Measurements from ENCODE around the gene ENTHD1. TPM values are rescaled to one million over a fixed set of nuclear protein-coding genes. Genes with fewer than 3 reads are reported as not detected.

Gene ENTHD1
- total RNA-seq, 1 experiment from 2014 or later: not detected

DNA sequence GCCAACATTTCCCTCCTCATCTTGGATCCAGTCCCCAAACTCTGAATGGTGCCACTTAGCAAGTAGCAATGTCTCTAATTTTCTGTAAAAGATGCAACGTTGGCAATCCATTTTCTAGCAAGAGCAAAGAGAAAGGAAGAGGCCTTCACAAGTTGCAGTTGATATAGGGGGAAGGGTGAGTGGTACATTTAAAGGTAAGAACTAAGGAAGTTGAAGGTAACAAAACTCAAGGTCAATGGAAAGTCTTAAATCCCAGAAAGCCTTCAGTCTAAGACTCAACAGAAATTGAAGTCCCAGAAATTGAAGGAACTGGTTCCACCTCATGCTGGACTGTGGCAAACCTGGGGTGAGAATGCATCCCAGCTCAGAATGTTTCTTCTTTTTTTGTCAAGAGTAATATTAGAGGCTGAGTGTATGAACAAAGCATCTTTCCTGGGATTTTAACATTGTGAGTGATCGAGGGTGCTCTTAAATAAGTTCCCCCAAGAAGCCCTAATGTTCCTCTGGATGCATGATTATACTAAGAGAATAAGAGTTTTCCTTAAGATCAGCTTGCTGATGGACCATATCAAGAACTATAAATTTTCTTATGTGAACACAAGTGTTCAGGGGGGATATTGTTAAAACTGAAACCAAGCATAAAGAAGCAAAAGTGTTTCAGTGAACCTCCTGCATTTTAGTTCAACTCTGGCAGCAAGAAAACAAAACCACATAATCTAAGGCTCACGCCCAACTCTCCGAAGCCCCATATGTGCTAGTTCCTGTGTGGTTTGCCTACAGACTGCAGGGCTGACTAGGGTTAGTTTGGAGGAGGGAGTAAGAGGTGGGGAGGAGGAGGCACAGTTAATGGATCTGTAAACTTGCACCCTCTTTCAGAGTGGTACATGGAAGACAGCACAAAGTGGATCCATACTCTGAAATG, 7.0 kb upstream of the ENTHD1 start, which contains the start of gene GRAP2:
Gene GRAP2, plus strand, starts transcription at position 779 of the 922 bp plus-strand sequence. CDS start 46,023 bp downstream, outside the sequence.
- Histone ChIP-seq H3T11ph (ENCODE audit: low read length) (no peak within 1 kb of the TSS), H3K14ac (ENCODE audit: insufficient read depth, low read length) (no peak within 1 kb of the TSS), H3K23ac (ENCODE audit: insufficient read length, low read depth, low read length) (no peak within 1 kb of the TSS), H2BK20ac (ENCODE audit: low read depth, low read length, poor library complexity, severe bottlenecking) (no peak within 1 kb of the TSS), H3K27me3 (ENCODE audit: insufficient read depth, low read length) (no peaks in the 10 kb centered on the region), H3K4me1 (ENCODE audit: insufficient read depth, low read length) (no peaks in the 10 kb centered on the region), H3K4ac (ENCODE audit: low read depth, low read length) (no peak within 1 kb of the TSS), H3K56ac (ENCODE audit: insufficient read length, low read depth, low read length) (no peak within 1 kb of the TSS), H3K18ac (ENCODE audit: insufficient read length, low read depth, low read length) (no peak within 1 kb of the TSS), H4K8ac (replicated peaks; ENCODE audit: insufficient read length, low read depth, low read length) (no peak within 1 kb of the TSS), H3K27ac (ENCODE audit: insufficient read length, low read depth, low read length) (no peak within 1 kb of the TSS), H2BK120ac (ENCODE audit: low read depth, low read length, poor library complexity, severe bottlenecking) (no peak within 1 kb of the TSS), H2AFZ (ENCODE audit: low read length) (no peak within 1 kb of the TSS), H3K79me1 (ENCODE audit: insufficient read depth, low read depth, low read length, poor library complexity, severe bottlenecking) (no peaks in the 10 kb centered on the region), H3K4me2 (ENCODE audit: insufficient read depth, insufficient read length, low read length) (no peak within 1 kb of the TSS), H2BK5ac (ENCODE audit: insufficient read length, low read length) (no peak within 1 kb of the TSS), H3K23me2 (ENCODE audit: insufficient read length, low read depth, low read length, poor library complexity, severe bottlenecking) (no peaks in the 10 kb centered on the region), H2BK12ac (ENCODE audit: insufficient read length, low read depth, low read length) (no peak within 1 kb of the TSS), H3K79me2 (ENCODE audit: insufficient read depth, low read length) (no peaks in the 10 kb centered on the region), H2AK5ac (ENCODE audit: insufficient read length, low read length) (no peak within 1 kb of the TSS), H3K9me3 (ENCODE audit: control insufficient read depth, low read depth, low read length) (no peaks in the 10 kb centered on the region), H4K20me1 (ENCODE audit: control insufficient read depth, insufficient read depth, insufficient read length) (no peaks in the 10 kb centered on the region), H4K91ac (ENCODE audit: insufficient read length, low read depth, low read length) (no peak within 1 kb of the TSS), H2BK15ac (ENCODE audit: low read depth, low read length) (no peak within 1 kb of the TSS), H3K9ac (ENCODE audit: extremely low read depth, insufficient read length, low read length) (no peak within 1 kb of the TSS), H4K5ac (ENCODE audit: insufficient read length, low read depth, low read length) (no peak within 1 kb of the TSS)
- Mint-ChIP-seq H3K9me3 (no peaks in the 10 kb centered on the region), H3K4me1 (peaks cover 0 to 1% of the 10 kb centered on the region in 2 experiments; a peak in 1 of 4 replicates), H3K36me3 (ENCODE audit: insufficient read depth in 1 of 3, low read depth in 3 of 3) (no peaks in the 10 kb centered on the region), H3K4me3 (no peak within 1 kb of the TSS), H3K27ac (no peak within 1 kb of the TSS), H3K27me3 (ENCODE audit: low read depth) (peaks cover 17% of the 10 kb centered on the region)
- no peak for DNase-seq
- no CpG with 5 or more reads among the region's 4 CpGs for WGBS (ENCODE audit: extremely low coverage, insufficient read length, low lambda C conversion rate)
- TF ChIP-seq, protein P1, sequence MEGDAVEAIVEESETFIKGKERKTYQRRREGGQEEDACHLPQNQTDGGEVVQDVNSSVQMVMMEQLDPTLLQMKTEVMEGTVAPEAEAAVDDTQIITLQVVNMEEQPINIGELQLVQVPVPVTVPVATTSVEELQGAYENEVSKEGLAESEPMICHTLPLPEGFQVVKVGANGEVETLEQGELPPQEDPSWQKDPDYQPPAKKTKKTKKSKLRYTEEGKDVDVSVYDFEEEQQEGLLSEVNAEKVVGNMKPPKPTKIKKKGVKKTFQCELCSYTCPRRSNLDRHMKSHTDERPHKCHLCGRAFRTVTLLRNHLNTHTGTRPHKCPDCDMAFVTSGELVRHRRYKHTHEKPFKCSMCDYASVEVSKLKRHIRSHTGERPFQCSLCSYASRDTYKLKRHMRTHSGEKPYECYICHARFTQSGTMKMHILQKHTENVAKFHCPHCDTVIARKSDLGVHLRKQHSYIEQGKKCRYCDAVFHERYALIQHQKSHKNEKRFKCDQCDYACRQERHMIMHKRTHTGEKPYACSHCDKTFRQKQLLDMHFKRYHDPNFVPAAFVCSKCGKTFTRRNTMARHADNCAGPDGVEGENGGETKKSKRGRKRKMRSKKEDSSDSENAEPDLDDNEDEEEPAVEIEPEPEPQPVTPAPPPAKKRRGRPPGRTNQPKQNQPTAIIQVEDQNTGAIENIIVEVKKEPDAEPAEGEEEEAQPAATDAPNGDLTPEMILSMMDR (conservative IDR thresholded peaks at IDR 0.05): no peak
